GM12878 (cell line): ENCODE measurements around the gene LAMA5. TPM values are rescaled to one million over a fixed set of nuclear protein-coding genes. Genes with fewer than 3 reads are reported as not detected.

Experiments used
- ATAC-seq: fragments of 200-7000 bp; cut with Tn5 transposase; 3 replicates; pipeline ENCODE4 v1.9.1; 2020; ENCODE audit warnings: mild to moderate bottlenecking, moderate library complexity
- BruUV-seq: library from RNA; stranded (reverse); fragments of 400-500 nt; replicated peaks from 2 replicates; lab custom pipeline; 2021; lab: Mats Ljungman, UMichigan
- CTCF ChIA-PET: fragments of 300-600 bp; sonication (Branson Sonifier 250); formaldehyde crosslinking; extraction: SDS; loops from one replicate; lab custom pipeline; 2021; ENCODE audit warnings: inconsistent platforms; lab: Yijun Ruan, JAX
- POLR2A ChIA-PET: fragments of 350-600 bp; formaldehyde crosslinking; extraction: SDS; loops from one replicate; lab custom pipeline; 2021; ENCODE audit warnings: inconsistent platforms; lab: Charles Lee
- RAD21 ChIA-PET: fragments of 300-600 bp; sonication (Branson Sonifier 250); formaldehyde crosslinking; loops from one replicate; lab custom pipeline; 2023; ENCODE audit warnings: antibody characterized with exemption; ENCODE audit not compliant: unreplicated experiment; lab: Charles Lee
- SMC1A ChIA-PET: fragments of 300-600 bp; sonication (Branson Sonifier 250); formaldehyde crosslinking; loops from one replicate; lab custom pipeline; 2023; ENCODE audit not compliant: unreplicated experiment, uncharacterized antibody; lab: Charles Lee
- DNase-seq: peaks from one replicate; pipeline ENCODE4 v3.0.0-alpha.2; 2011; ENCODE audit warnings: low read depth, low spot score
- FAIRE-seq: peaks from 3 replicates; lab custom pipeline; 2011; peaks lifted over from hg19 to GRCh38; lab: Jason Lieb, UNC
- H2AFZ ChIP-seq: 2 replicates; pipeline ENCODE4 v1.6.0; 2011; ENCODE audit warnings: low read depth, low read length, control low read depth; ENCODE audit not compliant: control insufficient read depth
- H3K27ac ChIP-seq: 2 replicates; pipeline ENCODE4 v1.5.1; 2011; ENCODE audit warnings: control low read depth; ENCODE audit not compliant: control insufficient read depth, insufficient read depth
- H3K27me3 ChIP-seq, 2 experiments: replicated peaks in 1 of 2; 2 replicates each; pipeline versions ENCODE4 v1.6.0 to v1.6.1; 2011; ENCODE audit warnings: low read length in 1 of 2; ENCODE audit not compliant: control insufficient read depth in 2 of 2, insufficient read depth in 2 of 2
- H3K36me3 ChIP-seq, 2 experiments: 2 replicates each; pipeline ENCODE4 v1.5.1; 2011; ENCODE audit warnings: low read length in 1 of 2; ENCODE audit not compliant: control insufficient read depth in 2 of 2, insufficient read depth in 2 of 2
- H3K4me1 ChIP-seq: 2 replicates; pipeline ENCODE4 v1.6.1; 2011; ENCODE audit warnings: mild to moderate bottlenecking, low read length, moderate library complexity, mixed read lengths; ENCODE audit not compliant: control insufficient read depth, insufficient read depth
- H3K4me2 ChIP-seq: 2 replicates; pipeline ENCODE4 v1.6.0; 2011; ENCODE audit warnings: control low read depth; ENCODE audit not compliant: control insufficient read depth, insufficient read depth
- H3K4me3 ChIP-seq: fragments of 200-600 bp; sonication (generic); 2 replicates; pipeline ENCODE4 v1.5.1; 2016
- H3K79me2 ChIP-seq: 2 replicates; pipeline ENCODE4 v1.6.0; 2011; ENCODE audit warnings: low read length; ENCODE audit not compliant: control insufficient read depth, insufficient read depth
- H3K9ac ChIP-seq: 2 replicates; pipeline ENCODE4 v1.8.0; 2011; ENCODE audit warnings: low read length, control low read depth, mixed read lengths; ENCODE audit not compliant: control insufficient read depth, insufficient read depth
- H3K9me3 ChIP-seq: replicated peaks from 3 replicates; pipeline ENCODE4 v1.5.1; 2011; ENCODE audit warnings: mild to moderate bottlenecking, low read length; ENCODE audit not compliant: control insufficient read depth, insufficient read depth
- H4K20me1 ChIP-seq: 2 replicates; pipeline ENCODE4 v1.6.0; 2011; ENCODE audit not compliant: control insufficient read depth, insufficient read depth
- BRCA1 ChIP-seq: IDR thresholded peaks from 2 replicates; pipeline ENCODE4 v1.6.1; 2011; ENCODE audit warnings: low read depth, low read length, improper control_type of control experiment
- HDAC6 ChIP-seq: fragments of 200-600 bp; sonication (generic); IDR thresholded peaks from one replicate; pipeline ENCODE4 v1.8.0; 2017; ENCODE audit warnings: antibody characterized with exemption; ENCODE audit not compliant: unreplicated experiment
- HDGF ChIP-seq: fragments of 450-650 bp; IDR thresholded peaks from 2 replicates; pipeline ENCODE4 v1.6.1; 2016; ENCODE audit warnings: antibody characterized with exemption
- IKZF2 ChIP-seq, 2 experiments: fragments of 450-650 bp; IDR thresholded peaks; 2 replicates each; pipeline ENCODE4 v1.6.1; 2017; ENCODE audit warnings: mild to moderate bottlenecking in 2 of 2, moderate library complexity in 2 of 2
- JUND ChIP-seq: IDR thresholded peaks from 2 replicates; pipeline ENCODE4 v1.6.1; 2012; ENCODE audit warnings: low read depth, mild to moderate bottlenecking, low read length, improper control_type of control experiment, moderate library complexity
- SMC3 ChIP-seq: IDR thresholded peaks from 2 replicates; pipeline ENCODE4 v1.6.1; 2011; ENCODE audit warnings: low read length, improper control_type of control experiment, borderline replicate concordance
- SREBF1 ChIP-seq: IDR thresholded peaks from 2 replicates; pipeline ENCODE4 v1.6.1; 2012; ENCODE audit warnings: mild to moderate bottlenecking, low read length
- TCF7 ChIP-seq: IDR thresholded peaks from 2 replicates; pipeline ENCODE4 v1.6.1; 2014; ENCODE audit warnings: antibody characterized with exemption, borderline replicate concordance
- WGBS: methylation state at CpG from one replicate; pipeline ENCODE4 v1.1.6; 2016; ENCODE audit warnings: low lambda C conversion rate; ENCODE audit not compliant: insufficient replicate concordance, insufficient coverage; ENCODE audit errors: missing lambda C conversion rate; 5-methylcytosine and 5-hydroxymethylcytosine counted together
- in situ Hi-C: fragments of 300-500 bp; cut with MboI; formaldehyde crosslinking; loops from 9 replicates; pipeline ENCODE4 v1.14.3; 2018; ENCODE audit warnings: mixed read lengths
- intact Hi-C: fragments of 100-400 bp; cut with micrococcal nuclease; formaldehyde crosslinking; loops from one replicate; pipeline ENCODE4 v1.14.2; 2022; ENCODE audit not compliant: unreplicated experiment
- polyA plus RNA-seq, 11 experiments: library from polyadenylated mRNA; depleted of rRNA in 4 of 11; unstranded in 6 of 11; stranded (reverse) in 5 of 11; fragments of >200 nt; fragmentation: Nextera tagmentation in 4 of 11; fragmentation: Illumina TruSeq in 1 of 11; extraction: Ambion mirVana in 4 of 11; extraction: Trizol in 1 of 11; gene quantifications; 1 replicate in 1 of 11; 2 replicates in 10 of 11; pipeline versions ENCODE4 v1.2.1 to v1.2.3, GENCODE V29; 2011 to 2016; ENCODE audit warnings: inconsistent platforms in 2 of 11, missing spikeins in 2 of 11, low read depth in 1 of 11
- total RNA-seq, 4 experiments: library from RNA; depleted of rRNA in 3 of 4; stranded (reverse); fragments of >200 nt in 3 of 4; fragmentation: Illumina TruSeq in 1 of 4; extraction: Trizol in 1 of 4; gene quantifications; 2 replicates each; pipeline versions ENCODE4 v1.2.1 to v1.2.3, GENCODE V29; 2013 to 2021

Gene LAMA5
- total and polyA plus RNA-seq, 10 of the 15 experiments (the other 5 are each of a cell fraction or from before 2014, with no cell fraction given): 0.09 to 3.1 (median 1.6) TPM; not detected in 3

DNA sequence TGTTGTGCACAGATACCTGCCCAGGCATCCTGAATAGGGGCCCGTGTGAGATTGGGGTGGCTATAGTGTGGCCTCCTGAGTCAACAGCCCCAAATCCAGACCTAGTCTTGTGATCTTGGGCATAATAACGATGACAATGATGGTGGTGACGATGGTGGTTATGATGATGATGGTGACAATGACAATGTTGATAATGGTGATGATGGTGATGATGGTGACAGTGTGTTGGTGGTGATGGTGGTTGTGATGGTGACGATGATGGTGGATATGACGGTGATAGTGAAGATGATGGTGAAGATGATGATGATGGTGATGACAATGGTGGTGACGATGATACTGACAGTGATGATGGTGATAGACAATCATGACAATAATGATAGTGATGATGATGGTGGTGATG, 14.7 kb upstream of the LAMA5 start:
- in situ Hi-C loops: loop anchor here (5.0 to 25.0 kb wide), 2 partner anchors 75 to 370 kb away; no protein-coding TSS in a partner anchor
- CTCF ChIA-PET: interaction anchor here (0.8 to 5.2 kb wide), 7 partner anchors 14 to 81 kb away, joined by 3 to 38 read pairs (median 5); partner anchors contain the start of genes ADRM1 and LAMA5
- no TSS peak for BruUV-seq

GRCh38 chr20:62381202-62381797, 14.2 kb upstream of the LAMA5 start:
- Histone ChIP-seq H2AFZ (no peak overlapping the region), H3K27ac (no peak overlapping the region), H3K27me3 (no peaks in the 10 kb centered on the region), H3K4me1 (no peaks in the 10 kb centered on the region; the same call in 1 of the 2 replicates), H3K36me3 (no peaks in the 10 kb centered on the region; a peak in 2 of 4 replicates), H3K4me3 (no peak overlapping the region), H3K9me3 (no peaks in the 10 kb centered on the region), H4K20me1 (no peaks in the 10 kb centered on the region), H3K4me2 (no peak overlapping the region), H3K79me2 (peaks cover 16% of the 10 kb centered on the region), H3K9ac (no peak overlapping the region)
- in situ Hi-C loops: loop anchor here (5.0 to 25.0 kb wide), 2 partner anchors 74 to 369 kb away; no protein-coding TSS in a partner anchor
- ChIA-PET RAD21 (no interaction called here), SMC1A (no interaction called here), CTCF (no interaction called here), POLR2A (no interaction called here)
- ATAC-seq (no peak), DNase-seq (no peak), FAIRE-seq (no peak)
- intact Hi-C loops: loop anchor here (5.0 to 10.0 kb wide), 5 partner anchors 39 to 366 kb away; partner anchors contain the start of genes LSM14B and MTG2
- no peak for TF ChIP-seq HDAC6
- TF ChIP-seq BRCA1: no peak
- TF ChIP-seq JUND: no peak
- no peak for TF ChIP-seq IKZF2 (IDR thresholded peaks at IDR 0.05)
- TF ChIP-seq SMC3: no peak
- no peak for TF ChIP-seq SREBF1
- no TSS peak for BruUV-seq
- 79% methylated on average over 16 of the region's 16 CpGs for WGBS

More for the DNA sequence above, 14.7 kb upstream of the LAMA5 start:
- H4K20me1 ChIP-seq: no peaks in the 10 kb centered on the region
- no peaks in the 10 kb centered on the region; the same call in 1 of the 2 replicates for H3K4me1 ChIP-seq
- no peak overlapping the region for H3K4me3 ChIP-seq
- ChIA-PET POLR2A (no interaction called here), RAD21 (interaction anchor here (1.2 to 1.6 kb wide), 2 partner anchors 80 to 81 kb away, joined by 3 to 12 read pairs; no protein-coding TSS in a partner anchor), SMC1A (interaction anchor here (1.0 kb wide), 1 partner anchor 80 kb away, joined by 4 read pairs; the partner anchor contains the start of gene ADRM1)
- FAIRE-seq (peak; percentile 62), DNase-seq (no peak), ATAC-seq (no peak)
- no peak overlapping the region for H2AFZ ChIP-seq
- intact Hi-C loops: loop anchor here (1.0 to 10.0 kb wide), 6 partner anchors 40 to 367 kb away; partner anchors contain the start of genes ADRM1, LSM14B and MTG2
- WGBS: 97% methylated on average over 6 of the region's 6 CpGs
- H3K9ac ChIP-seq: no peak overlapping the region
- no peaks in the 10 kb centered on the region for H3K9me3 ChIP-seq
- H3K27ac ChIP-seq: no peak overlapping the region
- no peak for TF ChIP-seq TCF7
- TF ChIP-seq HDGF: 0 out of 2 replicates have a peak, but pooled peaks have one; percentile 32
- no peaks in the 10 kb centered on the region; a peak in 2 of 4 replicates for H3K36me3 ChIP-seq
- no peak overlapping the region for H3K4me2 ChIP-seq
- H3K79me2 ChIP-seq: peaks cover 21% of the 10 kb centered on the region
- H3K27me3 ChIP-seq: no peaks in the 10 kb centered on the region
